Thoracic aorta (tissue), 2 donors: ENCODE measurements around the gene VSTM2L. TPM values are rescaled to one million over a fixed set of nuclear protein-coding genes. Genes with fewer than 3 reads are reported as not detected.
A peak's percentile ranks its signal among the peaks of the same experiment; 100 is the strongest.

Experiments used
- ATAC-seq: fragments of 150-250 bp; one replicate; pipeline ENCODE4 v1.8.0; 2017; ENCODE audit warnings: low read depth; ENCODE audit not compliant: insufficient number of reproducible peaks, low FRiP score
- DNase-seq: peaks from one replicate; pipeline ENCODE4 v3.0.0-alpha.2; 2020; ENCODE audit warnings: low spot score
- H3K27ac ChIP-seq, 2 donors: fragments of 200-600 bp; sonication (generic); 1 replicate in 1 of 2; 2 replicates in 1 of 2; pipeline ENCODE4 v1.5.1; 2016; ENCODE audit warnings: mild to moderate bottlenecking in 2 of 2, moderate library complexity in 2 of 2
- H3K27me3 ChIP-seq: fragments of 200-600 bp; sonication (generic); replicated peaks from 2 replicates; pipeline ENCODE4 v1.6.0; 2016; ENCODE audit warnings: mild to moderate bottlenecking; ENCODE audit not compliant: insufficient read depth
- H3K36me3 ChIP-seq: fragments of 200-600 bp; sonication (generic); one replicate; pipeline ENCODE4 v1.5.1; 2016
- H3K4me1 ChIP-seq, 2 donors: fragments of 200-600 bp; sonication (generic); 1 replicate in 1 of 2; 2 replicates in 1 of 2; pipeline versions ENCODE4 v1.5.1 to v1.6.0; 2016; ENCODE audit warnings: low read depth in 2 of 2, mild to moderate bottlenecking in 1 of 2; ENCODE audit not compliant: control insufficient read depth in 1 of 2
- H3K4me3 ChIP-seq: fragments of 200-600 bp; sonication (generic); 2 replicates; pipeline ENCODE4 v1.5.1; 2016; ENCODE audit warnings: mild to moderate bottlenecking
- H3K9me3 ChIP-seq: fragments of 200-600 bp; sonication (generic); 2 replicates; pipeline ENCODE4 v1.5.1; 2016
- CTCF ChIP-seq: fragments of 200-600 bp; sonication (generic); IDR thresholded peaks from one replicate; pipeline ENCODE4 v1.5.1; 2019; ENCODE audit warnings: antibody characterized with exemption
- total RNA-seq, 2 donors: library from RNA; depleted of rRNA; stranded (reverse); fragments of >200 nt; gene quantifications; one replicate each; pipeline versions ENCODE4 v1.1.0 to v1.2.3, GENCODE V29; 2016

VSTM2L gene
- total RNA-seq, 2 donors from 2014 or later: 0.68 to 5.4 TPM

- no peak for TF ChIP-seq CTCF
- ATAC-seq (no peak), DNase-seq (no peak)
- H3K27ac ChIP-seq: no peak overlapping the region
- no peaks in the 10 kb centered on the region for H3K9me3 ChIP-seq
- H3K36me3 ChIP-seq: peaks cover 13% of the 10 kb centered on the region
- no peak overlapping the region for H3K4me3 ChIP-seq
- no peaks in the 10 kb centered on the region for H3K27me3 ChIP-seq
- peaks cover 16 to 37% of the 10 kb centered on the region in 2 donors for H3K4me1 ChIP-seq
Measured at GRCh38 chr20:37984018-37984785, 81.3 kb downstream of the VSTM2L start.

- Histone ChIP-seq H3K27ac (peak overlapping the region; percentile 35 to 62), H3K27me3 (no peaks in the 10 kb centered on the region), H3K9me3 (no peaks in the 10 kb centered on the region), H3K4me1 (peaks cover 16 to 44% of the 10 kb centered on the region in 2 donors), H3K4me3 (no peak overlapping the region), H3K36me3 (peaks cover 10% of the 10 kb centered on the region)
- no peak for TF ChIP-seq CTCF
- no peak for DNase-seq
- no peak for ATAC-seq
Measured at GRCh38 chr20:37986044-37986858, 83.3 kb downstream of the VSTM2L start.

- ATAC-seq (peak; percentile 57), DNase-seq (peak; percentile 50)
- no peak for TF ChIP-seq CTCF
- no peaks in the 10 kb centered on the region for H3K9me3 ChIP-seq
- peak overlapping the region; percentile 35 to 58 for H3K27ac ChIP-seq
- H3K4me1 ChIP-seq: peaks cover 16 to 46% of the 10 kb centered on the region in 2 donors
- no peaks in the 10 kb centered on the region for H3K27me3 ChIP-seq
- peaks cover 5% of the 10 kb centered on the region for H3K36me3 ChIP-seq
- no peak overlapping the region for H3K4me3 ChIP-seq
Measured at GRCh38 chr20:37986873-37987601, 84.1 kb downstream of the VSTM2L start.

GRCh38 chr20:37987602-37988290 lies 84.8 kb downstream of the VSTM2L start:
- H3K4me3 ChIP-seq: no peak overlapping the region
- H3K36me3 ChIP-seq: peaks cover 5% of the 10 kb centered on the region
- H3K27ac ChIP-seq: peak overlapping the region; percentile 35 to 50
- H3K9me3 ChIP-seq: no peaks in the 10 kb centered on the region
- no peak for DNase-seq
- peaks cover 16 to 46% of the 10 kb centered on the region in 2 donors for H3K4me1 ChIP-seq
- no peak for ATAC-seq
- no peaks in the 10 kb centered on the region for H3K27me3 ChIP-seq
- no peak for TF ChIP-seq CTCF
